GM12878 (cell line): ENCODE results near the gene ZBTB3. TPM values are rescaled to one million over a fixed set of nuclear protein-coding genes. Genes with fewer than 3 reads are reported as not detected.
A peak's percentile ranks its signal among the peaks of the same experiment; 100 is the strongest.

Source experiments
- ATAC-seq: fragments of 200-7000 bp; cut with Tn5 transposase; 3 replicates; pipeline ENCODE4 v1.9.1; 2020; ENCODE audit warnings: mild to moderate bottlenecking, moderate library complexity
- BruUV-seq: library from RNA; stranded (reverse); fragments of 400-500 nt; replicated peaks from 2 replicates; lab custom pipeline; 2021; lab: Mats Ljungman, UMichigan
- CTCF ChIA-PET: fragments of 300-600 bp; sonication (Branson Sonifier 250); formaldehyde crosslinking; extraction: SDS; loops from one replicate; lab custom pipeline; 2021; ENCODE audit warnings: inconsistent platforms; lab: Yijun Ruan, JAX
- POLR2A ChIA-PET: fragments of 350-600 bp; formaldehyde crosslinking; extraction: SDS; loops from one replicate; lab custom pipeline; 2021; ENCODE audit warnings: inconsistent platforms; lab: Charles Lee
- RAD21 ChIA-PET: fragments of 300-600 bp; sonication (Branson Sonifier 250); formaldehyde crosslinking; loops from one replicate; lab custom pipeline; 2023; ENCODE audit warnings: antibody characterized with exemption; ENCODE audit not compliant: unreplicated experiment; lab: Charles Lee
- SMC1A ChIA-PET: fragments of 300-600 bp; sonication (Branson Sonifier 250); formaldehyde crosslinking; loops from one replicate; lab custom pipeline; 2023; ENCODE audit not compliant: unreplicated experiment, uncharacterized antibody; lab: Charles Lee
- DNase-seq: peaks from one replicate; pipeline ENCODE4 v3.0.0-alpha.2; 2011; ENCODE audit warnings: low read depth, low spot score
- FAIRE-seq: peaks from 3 replicates; lab custom pipeline; 2011; peaks lifted over from hg19 to GRCh38; lab: Jason Lieb, UNC
- H2AFZ ChIP-seq: 2 replicates; pipeline ENCODE4 v1.6.0; 2011; ENCODE audit warnings: low read depth, low read length, control low read depth; ENCODE audit not compliant: control insufficient read depth
- H3K27ac ChIP-seq: 2 replicates; pipeline ENCODE4 v1.5.1; 2011; ENCODE audit warnings: control low read depth; ENCODE audit not compliant: control insufficient read depth, insufficient read depth
- H3K27me3 ChIP-seq, 2 experiments: replicated peaks in 1 of 2; 2 replicates each; pipeline versions ENCODE4 v1.6.0 to v1.6.1; 2011; ENCODE audit warnings: low read length in 1 of 2; ENCODE audit not compliant: control insufficient read depth in 2 of 2, insufficient read depth in 2 of 2
- H3K36me3 ChIP-seq, 2 experiments: 2 replicates each; pipeline ENCODE4 v1.5.1; 2011; ENCODE audit warnings: low read length in 1 of 2; ENCODE audit not compliant: control insufficient read depth in 2 of 2, insufficient read depth in 2 of 2
- H3K4me1 ChIP-seq: 2 replicates; pipeline ENCODE4 v1.6.1; 2011; ENCODE audit warnings: mild to moderate bottlenecking, low read length, moderate library complexity, mixed read lengths; ENCODE audit not compliant: control insufficient read depth, insufficient read depth
- H3K4me2 ChIP-seq: 2 replicates; pipeline ENCODE4 v1.6.0; 2011; ENCODE audit warnings: control low read depth; ENCODE audit not compliant: control insufficient read depth, insufficient read depth
- H3K4me3 ChIP-seq: fragments of 200-600 bp; sonication (generic); 2 replicates; pipeline ENCODE4 v1.5.1; 2016
- H3K79me2 ChIP-seq: 2 replicates; pipeline ENCODE4 v1.6.0; 2011; ENCODE audit warnings: low read length; ENCODE audit not compliant: control insufficient read depth, insufficient read depth
- H3K9ac ChIP-seq: 2 replicates; pipeline ENCODE4 v1.8.0; 2011; ENCODE audit warnings: low read length, control low read depth, mixed read lengths; ENCODE audit not compliant: control insufficient read depth, insufficient read depth
- H3K9me3 ChIP-seq: replicated peaks from 3 replicates; pipeline ENCODE4 v1.5.1; 2011; ENCODE audit warnings: mild to moderate bottlenecking, low read length; ENCODE audit not compliant: control insufficient read depth, insufficient read depth
- H4K20me1 ChIP-seq: 2 replicates; pipeline ENCODE4 v1.6.0; 2011; ENCODE audit not compliant: control insufficient read depth, insufficient read depth
- CUX1 ChIP-seq: IDR thresholded peaks from 2 replicates; pipeline ENCODE4 v1.6.1; 2012; ENCODE audit warnings: improper control_type of control experiment, low read depth, low read length; ENCODE audit not compliant: insufficient replicate concordance
- NBN ChIP-seq: fragments of 450-650 bp; IDR thresholded peaks from 2 replicates; pipeline ENCODE4 v1.6.1; 2016
- POLR2AphosphoS2 ChIP-seq: IDR thresholded peaks from 2 replicates; pipeline ENCODE4 v1.6.1; 2011; ENCODE audit warnings: low read depth, mild to moderate bottlenecking, low read length, improper control_type of control experiment, moderate library complexity
- SREBF1 ChIP-seq: IDR thresholded peaks from 2 replicates; pipeline ENCODE4 v1.6.1; 2012; ENCODE audit warnings: mild to moderate bottlenecking, low read length
- ZSCAN29 ChIP-seq: fragments of 450-650 bp; IDR thresholded peaks from 2 replicates; pipeline ENCODE4 v1.6.1; 2017; ENCODE audit warnings: mild to moderate bottlenecking, moderate library complexity
- WGBS: methylation state at CpG from one replicate; pipeline ENCODE4 v1.1.6; 2016; ENCODE audit warnings: low lambda C conversion rate; ENCODE audit not compliant: insufficient replicate concordance, insufficient coverage; ENCODE audit errors: missing lambda C conversion rate; 5-methylcytosine and 5-hydroxymethylcytosine counted together
- in situ Hi-C: fragments of 300-500 bp; cut with MboI; formaldehyde crosslinking; loops from 9 replicates; pipeline ENCODE4 v1.14.3; 2018; ENCODE audit warnings: mixed read lengths
- intact Hi-C: fragments of 100-400 bp; cut with micrococcal nuclease; formaldehyde crosslinking; loops from one replicate; pipeline ENCODE4 v1.14.2; 2022; ENCODE audit not compliant: unreplicated experiment
- polyA plus RNA-seq, 11 experiments: library from polyadenylated mRNA; depleted of rRNA in 4 of 11; unstranded in 6 of 11; stranded (reverse) in 5 of 11; fragments of >200 nt; fragmentation: Nextera tagmentation in 4 of 11; fragmentation: Illumina TruSeq in 1 of 11; extraction: Ambion mirVana in 4 of 11; extraction: Trizol in 1 of 11; gene quantifications; 1 replicate in 1 of 11; 2 replicates in 10 of 11; pipeline versions ENCODE4 v1.2.1 to v1.2.3, GENCODE V29; 2011 to 2016; ENCODE audit warnings: inconsistent platforms in 2 of 11, missing spikeins in 2 of 11, low read depth in 1 of 11
- total RNA-seq, 4 experiments: library from RNA; depleted of rRNA in 3 of 4; stranded (reverse); fragments of >200 nt in 3 of 4; fragmentation: Illumina TruSeq in 1 of 4; extraction: Trizol in 1 of 4; gene quantifications; 2 replicates each; pipeline versions ENCODE4 v1.2.1 to v1.2.3, GENCODE V29; 2013 to 2021

The ZBTB3 gene
- total and polyA plus RNA-seq, 10 of the 15 experiments (the other 5 are each of a cell fraction or from before 2014, with no cell fraction given), result 1.4 to 7.7 (median 4.8) TPM

- TF ChIP-seq NBN (no peak), POLR2AphosphoS2 (no peak), ZSCAN29 (no peak)
Measured at GRCh38 chr11:62713343-62713742, 40.6 kb downstream of the ZBTB3 start (continued).

GRCh38 chr11:62712861-62713260, 41.1 kb downstream of the ZBTB3 start:
- no peak overlapping the region for H3K9ac ChIP-seq
- RAD21 ChIA-PET, result no interaction called here
- TF ChIP-seq SREBF1 (no peak), ZSCAN29 (no peak), CUX1 (no peak)
- H3K4me2 ChIP-seq, result no peak overlapping the region
- POLR2A ChIA-PET, result interaction anchor here (0.6 to 5.5 kb wide), 2 partner anchors 14 to 119 kb away, joined by 3 to 40 read pairs; partner anchors contain the start of genes HNRNPUL2, STX5 and TTC9C
- H3K27me3 ChIP-seq, result no peaks in the 10 kb centered on the region
- FAIRE-seq (no peak), DNase-seq (no peak), ATAC-seq (no peak)
- intact Hi-C loops (no loop called here), in situ Hi-C loops (no loop called here)
- SMC1A ChIA-PET, result interaction anchor here (5.3 kb wide), 1 partner anchor 15 kb away, joined by 26 read pairs; the partner anchor contains the start of genes HNRNPUL2 and TTC9C
- peaks cover 27% of the 10 kb centered on the region for H3K4me1 ChIP-seq
- WGBS, result 12% methylated on average over 3 of the region's 3 CpGs
- H2AFZ ChIP-seq, result no peak overlapping the region
- peaks cover under 1% of the 10 kb centered on the region; the same call in 1 of the 2 replicates for H3K79me2 ChIP-seq
- 0 out of 2 replicates have a peak overlapping the region, but pooled peaks have one; percentile 13 for H3K4me3 ChIP-seq
- no peaks in the 10 kb centered on the region for H3K9me3 ChIP-seq
- H3K36me3 ChIP-seq, result peaks cover 32 to 38% of the 10 kb centered on the region in 2 experiments
- CTCF ChIA-PET, result interaction anchor here (1.2 kb wide), 1 partner anchor 73 kb away, joined by 3 read pairs; no protein-coding TSS in a partner anchor
- H4K20me1 ChIP-seq, result no peaks in the 10 kb centered on the region
- 0 out of 2 replicates have a peak overlapping the region, but pooled peaks have one; percentile 0 for H3K27ac ChIP-seq
- BruUV-seq, result no TSS peak
